DOHH2 (cell line): ENCODE results near the gene NAA35.

Source experiments
- EZH2phosphoT487 ChIP-seq: fragments of 200-600 bp; sonication (generic); IDR thresholded peaks from 2 replicates; pipeline ENCODE4 v1.6.1; 2017; ENCODE audit warnings: borderline replicate concordance, mild to moderate bottlenecking, antibody characterized with exemption, low read length, moderate library complexity, mixed read lengths
- TF ChIP-seq, protein P1 (sequence below): fragments of 200-600 bp; sonication (generic); IDR thresholded peaks from one replicate; pipeline ENCODE4 v1.5.1; 2014; ENCODE audit warnings: antibody characterized with exemption, mild to moderate bottlenecking, low read depth, low read length; ENCODE audit not compliant: poor library complexity, severe bottlenecking

DNA sequence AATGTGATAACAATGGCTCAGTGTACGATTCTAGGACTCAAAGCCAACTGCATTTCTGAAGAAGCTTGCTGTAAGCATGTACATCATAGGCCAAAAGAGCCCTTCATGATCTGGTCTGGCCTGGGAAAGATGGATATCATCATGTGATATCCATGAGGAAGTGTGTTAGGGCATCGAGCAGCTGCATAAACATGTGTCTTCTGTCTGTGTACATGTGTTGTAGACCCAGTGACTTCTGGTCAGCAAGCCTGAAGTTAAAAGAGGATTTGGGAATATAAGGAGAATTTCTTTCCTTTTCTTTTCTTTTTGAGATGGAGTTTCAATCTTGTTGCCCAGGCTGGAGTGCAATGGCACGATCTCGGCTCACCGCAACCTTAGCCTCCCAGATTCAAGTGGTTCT lies 15.5 kb upstream of the NAA35 start:
- TF ChIP-seq EZH2phosphoT487, result no peak
- TF ChIP-seq, protein P1, sequence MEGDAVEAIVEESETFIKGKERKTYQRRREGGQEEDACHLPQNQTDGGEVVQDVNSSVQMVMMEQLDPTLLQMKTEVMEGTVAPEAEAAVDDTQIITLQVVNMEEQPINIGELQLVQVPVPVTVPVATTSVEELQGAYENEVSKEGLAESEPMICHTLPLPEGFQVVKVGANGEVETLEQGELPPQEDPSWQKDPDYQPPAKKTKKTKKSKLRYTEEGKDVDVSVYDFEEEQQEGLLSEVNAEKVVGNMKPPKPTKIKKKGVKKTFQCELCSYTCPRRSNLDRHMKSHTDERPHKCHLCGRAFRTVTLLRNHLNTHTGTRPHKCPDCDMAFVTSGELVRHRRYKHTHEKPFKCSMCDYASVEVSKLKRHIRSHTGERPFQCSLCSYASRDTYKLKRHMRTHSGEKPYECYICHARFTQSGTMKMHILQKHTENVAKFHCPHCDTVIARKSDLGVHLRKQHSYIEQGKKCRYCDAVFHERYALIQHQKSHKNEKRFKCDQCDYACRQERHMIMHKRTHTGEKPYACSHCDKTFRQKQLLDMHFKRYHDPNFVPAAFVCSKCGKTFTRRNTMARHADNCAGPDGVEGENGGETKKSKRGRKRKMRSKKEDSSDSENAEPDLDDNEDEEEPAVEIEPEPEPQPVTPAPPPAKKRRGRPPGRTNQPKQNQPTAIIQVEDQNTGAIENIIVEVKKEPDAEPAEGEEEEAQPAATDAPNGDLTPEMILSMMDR, result no peak
